Measurements from ENCODE around the gene NCKAP1.

Gene NCKAP1

GRCh38 chr2:183027443-183027842 is 10.8 kb downstream of the NCKAP1 start:
- TF ChIP-seq CREB5 (CRISPR knock-in tag; IDR thresholded peaks at IDR 0.05; ENCODE audit: low read depth) (no peak), BACH2 (CRISPR knock-in tag; IDR thresholded peaks at IDR 0.05; ENCODE audit: borderline replicate concordance) (no peak), ZC3H10 (CRISPR knock-in tag; IDR thresholded peaks at IDR 0.05) (no peak), ISL1 (CRISPR knock-in tag; IDR thresholded peaks at IDR 0.05) (no peak), RARB (CRISPR knock-in tag; IDR thresholded peaks at IDR 0.05) (no peak), ARNTL (CRISPR knock-in tag; IDR thresholded peaks at IDR 0.05; ENCODE audit: borderline replicate concordance, low read depth) (no peak), ZFP3 (CRISPR knock-in tag; IDR thresholded peaks at IDR 0.05) (no peak), PATZ1 (CRISPR knock-in tag; IDR thresholded peaks at IDR 0.05; ENCODE audit: borderline replicate concordance) (no peak), PPARA (CRISPR knock-in tag; IDR thresholded peaks at IDR 0.05; ENCODE audit: borderline replicate concordance) (no peak), OSR1 (CRISPR knock-in tag; IDR thresholded peaks at IDR 0.05) (no peak), ZFP30 (CRISPR knock-in tag; IDR thresholded peaks at IDR 0.05) (no peak), ESRRG (CRISPR knock-in tag; IDR thresholded peaks at IDR 0.05) (no peak), CSRNP3 (CRISPR knock-in tag; IDR thresholded peaks at IDR 0.05) (no peak)
- no peak for ATAC-seq

GRCh38 chr2:183026424-183026823 is 11.8 kb downstream of the NCKAP1 start:
- no peak for TF ChIP-seq ESRRG (CRISPR knock-in tag; IDR thresholded peaks at IDR 0.05)
- no peak for ATAC-seq

GRCh38 chr2:183025993-183026392 is 12.3 kb downstream of the NCKAP1 start:
- ATAC-seq: no peak

GRCh38 chr2:183024339-183025095 is 13.7 kb downstream of the NCKAP1 start:
- TF ChIP-seq BACH2 (CRISPR knock-in tag; IDR thresholded peaks at IDR 0.05; ENCODE audit: borderline replicate concordance) (no peak), TCF4 (CRISPR knock-in tag; IDR thresholded peaks at IDR 0.05; ENCODE audit: borderline replicate concordance) (peak; percentile 67; the same call in 1 of the 2 replicates), ARNTL (CRISPR knock-in tag; IDR thresholded peaks at IDR 0.05; ENCODE audit: borderline replicate concordance, low read depth) (no peak), ZFP30 (CRISPR knock-in tag; IDR thresholded peaks at IDR 0.05) (no peak), TOX (CRISPR knock-in tag; IDR thresholded peaks at IDR 0.05; ENCODE audit: borderline replicate concordance) (no peak), ZFP3 (CRISPR knock-in tag; IDR thresholded peaks at IDR 0.05) (no peak), CREB5 (CRISPR knock-in tag; IDR thresholded peaks at IDR 0.05; ENCODE audit: low read depth) (no peak)
- ATAC-seq: peak; percentile 41; the same call in 1 of the 3 replicates

More at GRCh38 chr2:183025993-183026392, 12.3 kb downstream of the NCKAP1 start:
- no peak for TF ChIP-seq RARB (CRISPR knock-in tag; IDR thresholded peaks at IDR 0.05)
- no peak for TF ChIP-seq ZC3H10 (CRISPR knock-in tag; IDR thresholded peaks at IDR 0.05)
- no peak for TF ChIP-seq PATZ1 (CRISPR knock-in tag; IDR thresholded peaks at IDR 0.05; ENCODE audit: borderline replicate concordance)

- ATAC-seq: no peak
- no peak for TF ChIP-seq SNAI2 (CRISPR knock-in tag; IDR thresholded peaks at IDR 0.05)
- no peak for TF ChIP-seq ZFP3 (CRISPR knock-in tag; IDR thresholded peaks at IDR 0.05)
- TF ChIP-seq CSDC2 (CRISPR knock-in tag; IDR thresholded peaks at IDR 0.05): no peak
- TF ChIP-seq POU6F1 (CRISPR knock-in tag; IDR thresholded peaks at IDR 0.05; ENCODE audit: borderline replicate concordance, low read depth): no peak
- no peak for TF ChIP-seq ESRRG (CRISPR knock-in tag; IDR thresholded peaks at IDR 0.05)
- no peak for TF ChIP-seq GLIS3 (CRISPR knock-in tag; IDR thresholded peaks at IDR 0.05)
- no peak for TF ChIP-seq ISL1 (CRISPR knock-in tag; IDR thresholded peaks at IDR 0.05)
- no peak for TF ChIP-seq ZNF565 (CRISPR knock-in tag; conservative IDR thresholded peaks at IDR 0.05; ENCODE audit: low read depth)
Measured at GRCh38 chr2:183022711-183023110, 15.5 kb downstream of the NCKAP1 start.
